GM12878 (cell line): ENCODE results near the gene CDC42EP3. TPM values are rescaled to one million over a fixed set of nuclear protein-coding genes. Genes with fewer than 3 reads are reported as not detected.

Experiments used
- ATAC-seq: fragments of 200-7000 bp; cut with Tn5 transposase; 3 replicates; pipeline ENCODE4 v1.9.1; 2020; ENCODE audit warnings: mild to moderate bottlenecking, moderate library complexity
- BruUV-seq: library from RNA; stranded (reverse); fragments of 400-500 nt; replicated peaks from 2 replicates; lab custom pipeline; 2021; lab: Mats Ljungman, UMichigan
- CTCF ChIA-PET: fragments of 300-600 bp; sonication (Branson Sonifier 250); formaldehyde crosslinking; extraction: SDS; loops from one replicate; lab custom pipeline; 2021; ENCODE audit warnings: inconsistent platforms; lab: Yijun Ruan, JAX
- POLR2A ChIA-PET: fragments of 350-600 bp; formaldehyde crosslinking; extraction: SDS; loops from one replicate; lab custom pipeline; 2021; ENCODE audit warnings: inconsistent platforms; lab: Charles Lee
- RAD21 ChIA-PET: fragments of 300-600 bp; sonication (Branson Sonifier 250); formaldehyde crosslinking; loops from one replicate; lab custom pipeline; 2023; ENCODE audit warnings: antibody characterized with exemption; ENCODE audit not compliant: unreplicated experiment; lab: Charles Lee
- SMC1A ChIA-PET: fragments of 300-600 bp; sonication (Branson Sonifier 250); formaldehyde crosslinking; loops from one replicate; lab custom pipeline; 2023; ENCODE audit not compliant: unreplicated experiment, uncharacterized antibody; lab: Charles Lee
- DNase-seq: peaks from one replicate; pipeline ENCODE4 v3.0.0-alpha.2; 2011; ENCODE audit warnings: low read depth, low spot score
- FAIRE-seq: peaks from 3 replicates; lab custom pipeline; 2011; peaks lifted over from hg19 to GRCh38; lab: Jason Lieb, UNC
- H2AFZ ChIP-seq: 2 replicates; pipeline ENCODE4 v1.6.0; 2011; ENCODE audit warnings: low read depth, low read length, control low read depth; ENCODE audit not compliant: control insufficient read depth
- H3K27ac ChIP-seq: 2 replicates; pipeline ENCODE4 v1.5.1; 2011; ENCODE audit warnings: control low read depth; ENCODE audit not compliant: control insufficient read depth, insufficient read depth
- H3K27me3 ChIP-seq, 2 experiments: replicated peaks in 1 of 2; 2 replicates each; pipeline versions ENCODE4 v1.6.0 to v1.6.1; 2011; ENCODE audit warnings: low read length in 1 of 2; ENCODE audit not compliant: control insufficient read depth in 2 of 2, insufficient read depth in 2 of 2
- H3K36me3 ChIP-seq, 2 experiments: 2 replicates each; pipeline ENCODE4 v1.5.1; 2011; ENCODE audit warnings: low read length in 1 of 2; ENCODE audit not compliant: control insufficient read depth in 2 of 2, insufficient read depth in 2 of 2
- H3K4me1 ChIP-seq: 2 replicates; pipeline ENCODE4 v1.6.1; 2011; ENCODE audit warnings: mild to moderate bottlenecking, low read length, moderate library complexity, mixed read lengths; ENCODE audit not compliant: control insufficient read depth, insufficient read depth
- H3K4me2 ChIP-seq: 2 replicates; pipeline ENCODE4 v1.6.0; 2011; ENCODE audit warnings: control low read depth; ENCODE audit not compliant: control insufficient read depth, insufficient read depth
- H3K4me3 ChIP-seq: fragments of 200-600 bp; sonication (generic); 2 replicates; pipeline ENCODE4 v1.5.1; 2016
- H3K79me2 ChIP-seq: 2 replicates; pipeline ENCODE4 v1.6.0; 2011; ENCODE audit warnings: low read length; ENCODE audit not compliant: control insufficient read depth, insufficient read depth
- H3K9ac ChIP-seq: 2 replicates; pipeline ENCODE4 v1.8.0; 2011; ENCODE audit warnings: low read length, control low read depth, mixed read lengths; ENCODE audit not compliant: control insufficient read depth, insufficient read depth
- H3K9me3 ChIP-seq: replicated peaks from 3 replicates; pipeline ENCODE4 v1.5.1; 2011; ENCODE audit warnings: mild to moderate bottlenecking, low read length; ENCODE audit not compliant: control insufficient read depth, insufficient read depth
- H4K20me1 ChIP-seq: 2 replicates; pipeline ENCODE4 v1.6.0; 2011; ENCODE audit not compliant: control insufficient read depth, insufficient read depth
- CREM ChIP-seq: IDR thresholded peaks from 2 replicates; pipeline ENCODE4 v1.6.1; 2014; ENCODE audit warnings: antibody characterized with exemption, low read depth
- E4F1 ChIP-seq: fragments of 450-650 bp; IDR thresholded peaks from 2 replicates; pipeline ENCODE4 v1.6.1; 2018; ENCODE audit warnings: borderline replicate concordance, mild to moderate bottlenecking; ENCODE audit not compliant: partially characterized antibody
- FOXK2 ChIP-seq: fragments of 450-650 bp; IDR thresholded peaks from 2 replicates; pipeline ENCODE4 v1.6.1; 2017; ENCODE audit warnings: mild to moderate bottlenecking, moderate library complexity
- FOXM1 ChIP-seq: IDR thresholded peaks from 2 replicates; pipeline ENCODE4 v1.6.1; 2012; ENCODE audit warnings: low read depth, mild to moderate bottlenecking, inconsistent platforms, low read length, moderate library complexity
- GABPA ChIP-seq: IDR thresholded peaks from 2 replicates; pipeline ENCODE4 v1.6.1; 2014; ENCODE audit warnings: antibody characterized with exemption, low read depth, mild to moderate bottlenecking, inconsistent platforms
- MTA2 ChIP-seq: fragments of 450-650 bp; IDR thresholded peaks from 2 replicates; pipeline ENCODE4 v1.6.1; 2016; ENCODE audit warnings: low read depth, mild to moderate bottlenecking, moderate library complexity
- MXI1 ChIP-seq: fragments of 150-350 bp; IDR thresholded peaks from 2 replicates; pipeline ENCODE4 v1.6.1; 2011; ENCODE audit warnings: low read depth, mild to moderate bottlenecking, inconsistent platforms, low read length, improper control_type of control experiment
- MYB ChIP-seq: fragments of 150-350 bp; IDR thresholded peaks from 2 replicates; pipeline ENCODE4 v1.6.1; 2014; ENCODE audit warnings: mild to moderate bottlenecking, low read depth, low read length, borderline replicate concordance
- NR2F1 ChIP-seq: fragments of 450-650 bp; conservative IDR thresholded peaks from 2 replicates; pipeline ENCODE4 v1.6.1; 2017; ENCODE audit warnings: mild to moderate bottlenecking
- POLR2AphosphoS5 ChIP-seq: IDR thresholded peaks from 2 replicates; pipeline ENCODE4 v1.6.1; 2011; ENCODE audit warnings: mild to moderate bottlenecking, low read length, inconsistent platforms
- RUNX3 ChIP-seq: IDR thresholded peaks from 2 replicates; pipeline ENCODE4 v1.6.1; 2012; ENCODE audit warnings: low read length, inconsistent platforms
- SIX5 ChIP-seq: IDR thresholded peaks from 2 replicates; pipeline ENCODE4 v1.6.1; 2011; ENCODE audit warnings: mild to moderate bottlenecking, low read depth, low read length, moderate library complexity; ENCODE audit not compliant: severe bottlenecking
- TAF1 ChIP-seq: IDR thresholded peaks from 2 replicates; pipeline ENCODE4 v1.6.1; 2011; ENCODE audit warnings: mild to moderate bottlenecking, low read depth, low read length, borderline replicate concordance
- TCF3 ChIP-seq: IDR thresholded peaks from 2 replicates; pipeline ENCODE4 v1.6.1; 2012; ENCODE audit warnings: low read depth, mild to moderate bottlenecking, low read length, borderline replicate concordance; ENCODE audit not compliant: insufficient read depth
- YY1 ChIP-seq: IDR thresholded peaks from 2 replicates; pipeline ENCODE4 v1.6.1; 2011; ENCODE audit warnings: low read depth, mild to moderate bottlenecking, low read length
- ZBED1 ChIP-seq: IDR thresholded peaks from 2 replicates; pipeline ENCODE4 v1.6.1; 2016; ENCODE audit warnings: borderline replicate concordance
- WGBS: methylation state at CpG from one replicate; pipeline ENCODE4 v1.1.6; 2016; ENCODE audit warnings: low lambda C conversion rate; ENCODE audit not compliant: insufficient replicate concordance, insufficient coverage; ENCODE audit errors: missing lambda C conversion rate; 5-methylcytosine and 5-hydroxymethylcytosine counted together
- in situ Hi-C: fragments of 300-500 bp; cut with MboI; formaldehyde crosslinking; loops from 9 replicates; pipeline ENCODE4 v1.14.3; 2018; ENCODE audit warnings: mixed read lengths
- intact Hi-C: fragments of 100-400 bp; cut with micrococcal nuclease; formaldehyde crosslinking; loops from one replicate; pipeline ENCODE4 v1.14.2; 2022; ENCODE audit not compliant: unreplicated experiment
- polyA plus RNA-seq, 11 experiments: library from polyadenylated mRNA; depleted of rRNA in 4 of 11; unstranded in 6 of 11; stranded (reverse) in 5 of 11; fragments of >200 nt; fragmentation: Nextera tagmentation in 4 of 11; fragmentation: Illumina TruSeq in 1 of 11; extraction: Ambion mirVana in 4 of 11; extraction: Trizol in 1 of 11; gene quantifications; 1 replicate in 1 of 11; 2 replicates in 10 of 11; pipeline versions ENCODE4 v1.2.1 to v1.2.3, GENCODE V29; 2011 to 2016; ENCODE audit warnings: inconsistent platforms in 2 of 11, missing spikeins in 2 of 11, low read depth in 1 of 11
- total RNA-seq, 4 experiments: library from RNA; depleted of rRNA in 3 of 4; stranded (reverse); fragments of >200 nt in 3 of 4; fragmentation: Illumina TruSeq in 1 of 4; extraction: Trizol in 1 of 4; gene quantifications; 2 replicates each; pipeline versions ENCODE4 v1.2.1 to v1.2.3, GENCODE V29; 2013 to 2021

CDC42EP3 gene
- total and polyA plus RNA-seq, 10 of the 15 experiments (the other 5 are each of a cell fraction or from before 2014, with no cell fraction given), result 11.8 to 86.9 (median 52.9) TPM

GRCh38 chr2:37630301-37630700 lies 41.1 kb downstream of the CDC42EP3 start:
- DNase-seq (no peak), FAIRE-seq (no peak), ATAC-seq (no peak)
- no TSS peak for BruUV-seq
- CTCF ChIA-PET, result no interaction called here
- Histone ChIP-seq H3K9me3 (no peaks in the 10 kb centered on the region; the same call in 2 of the 3 replicates), H4K20me1 (no peaks in the 10 kb centered on the region), H3K4me2 (no peak overlapping the region), H3K36me3 (0 out of 4 replicates have a peak, but pooled peaks cover 0 to 4% of the 10 kb centered on the region in 2 experiments), H3K79me2 (peaks cover 56% of the 10 kb centered on the region), H2AFZ (no peak overlapping the region), H3K27ac (peak overlapping the region; percentile 76; the same call in 1 of the 2 replicates), H3K9ac (no peak overlapping the region), H3K4me1 (peaks cover 47% of the 10 kb centered on the region), H3K4me3 (no peak overlapping the region), H3K27me3 (no peaks in the 10 kb centered on the region)
- POLR2A ChIA-PET, result no interaction called here
- TF ChIP-seq TCF3 (no peak), MXI1 (no peak), TAF1 (no peak), SIX5 (no peak), FOXK2 (no peak), MYB (no peak)
- SMC1A ChIA-PET, result interaction anchor here (1.2 to 3.5 kb wide), 2 partner anchors 11 to 42 kb away, joined by 3 to 21 read pairs; no protein-coding TSS in a partner anchor
- RAD21 ChIA-PET, result interaction anchor here (1.8 to 2.4 kb wide), 2 partner anchors 11 to 22 kb away, joined by 6 to 13 read pairs; no protein-coding TSS in a partner anchor
- intact Hi-C loops, result no loop called here
- in situ Hi-C loops, result no loop called here
- 86% methylated on average over 1 of the region's 1 CpG for WGBS

GRCh38 chr2:37629529-37629928 lies 41.9 kb downstream of the CDC42EP3 start:
- peak overlapping the region; percentile 39; the same call in 1 of the 2 replicates for H2AFZ ChIP-seq
- H3K4me2 ChIP-seq, result no peak overlapping the region; the same call in 1 of the 2 replicates
- intact Hi-C loops (no loop called here), in situ Hi-C loops (no loop called here)
- H3K79me2 ChIP-seq, result peaks cover 59% of the 10 kb centered on the region
- H3K27me3 ChIP-seq, result no peaks in the 10 kb centered on the region
- ChIA-PET CTCF (no interaction called here), POLR2A (interaction anchor here (1.2 to 2.8 kb wide), 3 partner anchors 11 to 41 kb away, joined by 3 to 24 read pairs (median 4); partner anchors contain the start of gene CDC42EP3), RAD21 (interaction anchor here (0.5 to 2.4 kb wide), 6 partner anchors 10 to 222 kb away, joined by 3 to 13 read pairs (median 7); no protein-coding TSS in a partner anchor), SMC1A (interaction anchor here (1.2 to 3.5 kb wide), 5 partner anchors 11 to 79 kb away, joined by 3 to 24 read pairs (median 9); no protein-coding TSS in a partner anchor)
- no peak for FAIRE-seq
- no peak for DNase-seq
- no peaks in the 10 kb centered on the region; the same call in 2 of the 3 replicates for H3K9me3 ChIP-seq
- H3K4me3 ChIP-seq, result no peak overlapping the region
- 0 out of 4 replicates have a peak, but pooled peaks cover 0 to 4% of the 10 kb centered on the region in 2 experiments for H3K36me3 ChIP-seq
- no TSS peak for BruUV-seq
- peak; percentile 32 for ATAC-seq
- H3K4me1 ChIP-seq, result peaks cover 47% of the 10 kb centered on the region
- no peak overlapping the region for H3K9ac ChIP-seq
- 0% methylated on average over 3 of the region's 3 CpGs for WGBS
- H3K27ac ChIP-seq, result peak overlapping the region; percentile 76
- no peaks in the 10 kb centered on the region for H4K20me1 ChIP-seq
- TF ChIP-seq FOXM1 (peak; percentile 83; the same call in 1 of the 2 replicates), GABPA (no peak), YY1 (peak; percentile 53; the same call in 1 of the 2 replicates), CREM (peak; percentile 83), RUNX3 (peak; percentile 77), POLR2AphosphoS5 (peak; percentile 32), NR2F1 (peak; percentile 62; the same call in 1 of the 2 replicates), MTA2 (0 out of 2 replicates have a peak, but pooled peaks have one; percentile 29), E4F1 (no peak), ZBED1 (0 out of 2 replicates have a peak, but pooled peaks have one; percentile 11)
